Nephron progenitor cell (in vitro differentiated cells): ENCODE measurements around the gene FARP1.
"Not testable (repeated sequence)": the region's sequence is repeated elsewhere in the genome, so short reads cannot be mapped to it uniquely, and the experiment has no call there.

Experiments
- DNase-seq: peaks from one replicate; pipeline ENCODE4 v3.0.0; 2021
- H3K27ac Mint-ChIP-seq: 2 replicates; pipeline ENCODE4 v1.8.0; 2021; ENCODE audit warnings: mild to moderate bottlenecking, moderate library complexity, mixed read lengths
- H3K27me3 Mint-ChIP-seq: 2 replicates; pipeline ENCODE4 v1.8.0; 2021; ENCODE audit warnings: mild to moderate bottlenecking, low read depth, mixed read lengths; ENCODE audit not compliant: poor library complexity
- H3K36me3 Mint-ChIP-seq: 2 replicates; pipeline ENCODE4 v1.8.0; 2021; ENCODE audit warnings: low read depth, mixed read lengths
- H3K4me1 Mint-ChIP-seq: 2 replicates; pipeline ENCODE4 v1.8.0; 2021; ENCODE audit warnings: mixed read lengths
- H3K4me3 Mint-ChIP-seq: 2 replicates; pipeline ENCODE4 v1.8.0; 2021; ENCODE audit warnings: mild to moderate bottlenecking, moderate library complexity, mixed read lengths
- H3K9me3 Mint-ChIP-seq: 2 replicates; pipeline ENCODE4 v1.8.0; 2021; ENCODE audit warnings: mild to moderate bottlenecking, moderate library complexity, mixed read lengths
- TF ChIP-seq, protein P1 (sequence below): fragments of 200-600 bp; sonication (generic); IDR thresholded peaks from 2 replicates; pipeline ENCODE4 v1.5.0; 2021; ENCODE audit warnings: antibody characterized with exemption

FARP1 gene

DNA sequence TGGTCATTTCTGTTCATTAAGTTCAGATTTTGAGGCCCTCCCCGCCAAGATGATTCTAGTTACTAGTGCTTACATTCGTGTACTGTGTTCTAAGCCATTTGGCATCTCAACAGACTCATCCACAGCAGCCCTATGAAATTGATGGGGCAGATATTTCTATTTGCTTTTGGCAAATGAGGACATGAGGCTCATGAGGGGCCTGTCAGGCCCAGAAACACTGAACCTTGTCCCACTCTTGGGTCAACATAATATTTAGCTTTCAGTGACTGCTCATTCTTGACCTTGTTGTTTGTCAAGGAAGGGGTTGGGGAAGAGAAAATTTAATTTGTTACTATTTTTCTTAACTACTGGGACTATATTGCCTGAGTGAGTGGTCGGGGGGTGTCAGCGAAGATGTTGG is 126.5 kb downstream of the FARP1 start:
- peak overlapping the region; percentile 55 for H3K27ac Mint-ChIP-seq
- peaks cover 46% of the 10 kb centered on the region for H3K36me3 Mint-ChIP-seq
- peaks cover 81% of the 10 kb centered on the region for H3K4me1 Mint-ChIP-seq
- no peaks in the 10 kb centered on the region for H3K9me3 Mint-ChIP-seq
- TF ChIP-seq, protein P1, sequence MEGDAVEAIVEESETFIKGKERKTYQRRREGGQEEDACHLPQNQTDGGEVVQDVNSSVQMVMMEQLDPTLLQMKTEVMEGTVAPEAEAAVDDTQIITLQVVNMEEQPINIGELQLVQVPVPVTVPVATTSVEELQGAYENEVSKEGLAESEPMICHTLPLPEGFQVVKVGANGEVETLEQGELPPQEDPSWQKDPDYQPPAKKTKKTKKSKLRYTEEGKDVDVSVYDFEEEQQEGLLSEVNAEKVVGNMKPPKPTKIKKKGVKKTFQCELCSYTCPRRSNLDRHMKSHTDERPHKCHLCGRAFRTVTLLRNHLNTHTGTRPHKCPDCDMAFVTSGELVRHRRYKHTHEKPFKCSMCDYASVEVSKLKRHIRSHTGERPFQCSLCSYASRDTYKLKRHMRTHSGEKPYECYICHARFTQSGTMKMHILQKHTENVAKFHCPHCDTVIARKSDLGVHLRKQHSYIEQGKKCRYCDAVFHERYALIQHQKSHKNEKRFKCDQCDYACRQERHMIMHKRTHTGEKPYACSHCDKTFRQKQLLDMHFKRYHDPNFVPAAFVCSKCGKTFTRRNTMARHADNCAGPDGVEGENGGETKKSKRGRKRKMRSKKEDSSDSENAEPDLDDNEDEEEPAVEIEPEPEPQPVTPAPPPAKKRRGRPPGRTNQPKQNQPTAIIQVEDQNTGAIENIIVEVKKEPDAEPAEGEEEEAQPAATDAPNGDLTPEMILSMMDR: no peak
- no peak for DNase-seq
- no peaks in the 10 kb centered on the region for H3K27me3 Mint-ChIP-seq
- no peak overlapping the region for H3K4me3 Mint-ChIP-seq

DNA sequence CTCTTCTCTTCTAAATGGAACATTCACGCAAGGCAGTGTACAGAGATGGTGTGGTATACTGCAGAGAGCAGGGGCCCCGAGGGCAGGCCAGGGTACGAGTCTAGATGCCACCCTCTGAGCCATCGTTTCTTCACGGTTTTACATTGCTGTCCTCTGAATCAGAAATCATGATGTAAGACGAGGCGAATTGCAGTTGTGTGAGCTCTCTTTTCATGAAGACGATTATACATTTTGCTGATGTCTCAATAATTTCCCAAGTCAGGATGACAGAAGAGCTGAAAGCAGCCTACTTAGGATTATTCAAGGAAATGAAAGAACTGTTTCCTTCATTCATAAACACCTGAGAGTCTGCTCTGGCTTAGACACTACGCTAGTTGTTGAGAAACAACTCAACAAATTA is 127.9 kb downstream of the FARP1 start:
- Mint-ChIP-seq H3K9me3 (no peaks in the 10 kb centered on the region), H3K27ac (no peak overlapping the region), H3K36me3 (peaks cover 46% of the 10 kb centered on the region), H3K4me3 (no peak overlapping the region), H3K4me1 (peaks cover 90% of the 10 kb centered on the region), H3K27me3 (no peaks in the 10 kb centered on the region)
- no peak for DNase-seq
- TF ChIP-seq, protein P1: no peak

DNA sequence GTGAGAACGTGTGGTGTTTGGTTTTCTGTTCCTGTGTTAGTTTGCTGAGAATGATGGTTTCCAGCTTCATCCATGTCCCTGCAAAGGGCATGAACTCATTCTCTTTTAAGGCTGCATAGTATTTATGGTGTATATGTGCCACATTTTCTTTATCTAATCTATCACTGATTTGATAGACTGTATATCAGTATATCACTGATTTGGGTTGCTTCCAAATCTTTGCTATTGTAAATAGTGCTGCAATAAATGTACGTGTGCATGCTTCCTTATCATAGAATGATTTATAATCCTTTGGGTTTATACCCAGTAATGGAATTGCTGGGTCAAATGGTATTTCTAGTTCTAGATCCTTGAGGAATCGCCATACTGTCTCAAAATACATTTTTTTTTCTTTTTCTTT is 128.8 kb downstream of the FARP1 start:
- Mint-ChIP-seq H3K27ac (peak overlapping the region; percentile 50), H3K4me1 (peaks cover 90% of the 10 kb centered on the region), H3K36me3 (peaks cover 46% of the 10 kb centered on the region)
- H3K4me3 Mint-ChIP-seq, H3K27me3 Mint-ChIP-seq, H3K9me3 Mint-ChIP-seq, DNase-seq: not testable (repeated sequence)

DNA sequence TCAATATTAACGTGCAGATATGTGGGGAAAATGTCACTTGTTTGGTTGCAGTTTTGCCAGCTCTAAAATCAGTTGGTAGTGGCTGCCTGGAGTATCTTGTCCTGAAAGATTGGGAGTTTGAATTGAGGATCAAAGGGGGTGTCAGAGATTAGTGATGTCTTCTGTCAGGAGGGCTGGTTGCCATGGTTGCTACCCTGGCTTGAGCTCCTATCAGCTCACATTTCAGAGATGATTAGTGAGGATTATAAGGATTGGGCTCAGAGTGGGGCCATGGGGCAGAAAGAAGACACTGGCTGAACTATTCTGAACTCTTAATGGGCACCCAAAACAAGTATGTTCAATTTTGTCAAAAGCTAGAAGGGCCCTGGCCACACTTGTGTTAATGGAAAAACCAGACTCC is 129.7 kb downstream of the FARP1 start:
- TF ChIP-seq, protein P1: no peak
- Mint-ChIP-seq H3K4me3 (peak overlapping the region; percentile 52), H3K27me3 (no peaks in the 10 kb centered on the region), H3K9me3 (no peaks in the 10 kb centered on the region), H3K27ac (peak overlapping the region; percentile 100), H3K4me1 (peaks cover 83% of the 10 kb centered on the region), H3K36me3 (peaks cover 42% of the 10 kb centered on the region)
- peak; percentile 15 for DNase-seq

DNA sequence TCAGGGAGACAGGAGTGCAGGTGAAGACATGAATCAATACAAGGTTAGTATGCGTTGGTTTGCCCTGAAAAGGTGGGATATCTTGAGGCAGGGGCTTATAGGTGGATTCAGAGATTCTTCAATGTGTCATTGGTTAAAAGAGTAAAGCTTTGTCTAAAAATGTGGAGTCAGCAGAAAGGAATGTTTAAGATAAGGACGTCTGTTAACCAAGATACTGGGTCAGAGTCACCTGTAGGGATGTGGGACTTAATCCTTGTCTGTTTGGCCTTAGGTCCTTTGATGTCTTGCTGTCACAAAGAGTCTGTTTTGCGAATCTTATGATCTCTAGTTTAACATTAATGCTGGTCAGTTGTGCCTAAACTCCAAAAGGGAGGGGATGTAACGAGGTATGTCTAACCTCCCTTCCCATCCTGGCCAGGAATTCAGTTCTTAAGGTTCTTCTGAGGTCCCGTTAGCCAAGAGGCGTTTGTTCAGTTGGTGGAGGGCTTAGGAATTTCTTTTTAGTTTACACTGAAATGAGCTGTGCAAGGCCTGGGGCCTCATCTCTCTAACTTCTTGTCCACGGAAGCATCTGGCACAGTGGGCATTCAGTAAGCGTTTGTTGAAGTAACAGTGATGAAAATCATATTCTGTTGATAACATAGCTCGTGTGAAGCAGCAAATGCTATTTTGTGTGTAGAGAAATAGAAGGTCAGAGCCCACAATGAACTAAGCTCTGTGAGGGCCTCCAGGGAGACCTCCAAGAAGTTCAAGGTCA is 130.4 kb downstream of the FARP1 start:
- no peak for DNase-seq
- Mint-ChIP-seq H3K4me3 (peak overlapping the region; percentile 52), H3K27me3 (no peaks in the 10 kb centered on the region), H3K9me3 (no peaks in the 10 kb centered on the region), H3K4me1 (peaks cover 81% of the 10 kb centered on the region), H3K27ac (peak overlapping the region; percentile 100), H3K36me3 (peaks cover 35% of the 10 kb centered on the region)
- TF ChIP-seq, protein P1: no peak

DNA sequence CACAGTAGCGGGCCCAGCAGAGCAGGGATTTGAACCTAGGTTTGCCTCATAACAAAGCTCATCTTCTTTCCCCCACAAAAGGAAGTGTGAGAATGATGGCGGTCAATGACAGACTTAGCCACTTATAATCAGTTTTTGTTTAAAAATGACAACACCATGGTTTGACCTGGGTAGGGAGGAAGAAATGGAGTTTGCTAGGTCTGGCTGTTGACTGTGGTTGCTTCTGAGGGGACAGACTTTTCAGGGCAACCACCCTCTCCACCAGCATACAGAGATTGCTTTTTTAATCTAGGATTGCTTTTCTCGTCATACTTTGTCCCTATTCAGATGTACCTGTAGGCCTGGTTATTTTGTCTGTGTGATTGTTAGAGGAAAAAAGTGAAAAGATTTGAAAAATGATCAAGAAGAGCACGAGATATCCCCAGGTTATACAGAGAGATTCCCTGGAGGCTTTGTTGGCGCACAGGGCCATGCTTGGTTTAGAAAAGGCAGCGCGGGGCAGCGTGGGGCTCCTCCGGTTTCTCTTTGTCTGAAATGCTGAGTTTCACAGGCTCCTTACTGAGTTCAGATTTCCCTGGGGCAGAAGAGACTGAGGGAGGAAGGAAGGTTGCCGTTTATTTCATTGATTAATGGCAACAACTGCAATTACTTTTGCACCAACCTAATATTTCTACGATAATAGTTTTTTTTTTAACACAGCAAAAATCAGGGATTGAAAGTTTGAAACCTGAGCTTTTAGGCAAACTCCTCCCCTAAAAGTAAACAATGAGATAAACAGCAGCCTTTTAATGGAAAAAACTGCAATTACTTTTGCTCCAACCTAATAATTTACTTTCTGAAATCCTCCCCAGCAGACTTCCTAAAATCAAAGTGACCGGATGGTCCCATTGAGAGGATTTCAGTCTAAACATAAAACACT is 131.2 kb downstream of the FARP1 start:
- DNase-seq: peak; percentile 40
- Mint-ChIP-seq H3K4me3 (peak overlapping the region; percentile 73), H3K36me3 (peaks cover 32% of the 10 kb centered on the region), H3K27me3 (no peaks in the 10 kb centered on the region), H3K27ac (peak overlapping the region; percentile 100), H3K9me3 (no peaks in the 10 kb centered on the region), H3K4me1 (peaks cover 75% of the 10 kb centered on the region)
- TF ChIP-seq, protein P1: no peak
